Activated naive CD4-positive, alpha-beta T cell (primary cell): Measurements from ENCODE around the gene P2RY14.
A peak's percentile ranks its signal among the peaks of the same experiment; 100 is the strongest.
"Not testable (repeated sequence)": the region's sequence is repeated elsewhere in the genome, so short reads cannot be mapped to it uniquely, and the experiment has no call there.

Source experiments
- DNase-seq, 4 experiments: peaks; one replicate each; lab custom pipeline; 2025; lab: John Stamatoyannopoulos, UW

P2RY14 gene

DNA sequence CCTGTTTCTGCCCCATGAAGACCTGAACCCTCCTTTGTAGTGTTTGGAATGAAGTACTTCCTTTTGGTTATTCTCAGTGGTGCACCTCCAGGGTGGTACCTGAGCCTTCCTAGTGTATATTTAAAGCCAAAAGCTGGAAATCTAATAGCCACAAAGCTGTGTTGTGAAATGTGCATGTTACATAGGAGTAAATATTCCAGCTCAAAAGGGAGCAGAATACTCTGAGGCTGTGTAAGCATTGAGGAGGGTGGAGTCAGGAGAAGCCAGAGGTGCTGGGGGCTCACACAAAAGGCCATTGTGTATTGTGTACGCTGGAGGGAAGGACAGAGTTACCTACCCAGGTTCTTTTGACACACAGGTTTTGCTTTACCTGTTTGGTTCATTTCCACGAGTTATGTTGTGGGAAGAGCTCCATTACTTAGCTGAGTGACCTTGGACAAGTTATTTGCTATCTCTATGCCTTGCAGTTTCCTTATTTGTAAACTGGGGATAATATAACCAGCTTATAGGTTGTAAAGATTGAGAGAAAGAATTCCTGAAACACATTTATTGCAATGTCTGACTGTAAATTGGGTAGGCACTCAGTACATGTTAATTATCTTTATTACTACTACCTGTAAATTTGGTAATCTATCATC, 100.0 kb downstream of the P2RY14 start:
- DNase-seq: no peak

DNA sequence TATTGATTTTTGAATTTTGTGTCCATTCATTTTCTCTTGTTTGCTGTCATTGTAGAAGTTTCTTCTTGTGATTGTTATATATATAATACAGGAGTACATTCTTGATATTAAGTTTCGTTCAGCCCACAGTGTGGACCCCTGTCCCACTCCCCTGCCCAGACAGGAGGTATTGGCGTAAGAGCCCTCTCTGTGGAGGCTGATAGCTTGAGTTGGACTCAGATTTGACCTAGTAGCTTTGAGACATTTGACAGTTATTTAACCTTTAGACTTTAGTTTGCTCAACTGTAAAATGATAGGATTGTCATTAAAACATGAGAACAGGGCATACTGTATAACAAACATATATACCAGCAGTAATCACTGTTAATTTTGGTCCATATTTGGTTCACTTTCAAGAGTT, 102.4 kb downstream of the P2RY14 start:
- no peak for DNase-seq

DNA sequence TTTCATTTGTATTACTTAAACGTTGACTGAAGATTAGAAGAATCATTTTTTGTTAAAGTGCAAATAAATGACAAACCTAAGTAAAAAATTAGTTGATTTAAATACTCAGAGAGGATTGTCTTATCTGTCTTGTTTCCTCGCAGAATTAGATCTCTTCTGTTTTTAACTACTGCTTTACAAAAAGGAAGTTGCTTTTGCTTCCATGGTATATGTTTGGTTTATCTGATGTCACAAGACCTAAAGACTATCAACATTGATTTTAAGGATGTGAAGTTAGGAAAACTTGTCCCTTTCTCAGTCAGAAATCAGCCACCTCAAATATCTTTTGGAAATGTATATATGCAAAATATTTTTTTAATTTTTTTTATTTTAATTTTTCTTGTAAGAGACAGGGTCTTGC, 104.0 kb downstream of the P2RY14 start:
- DNase-seq: no peak

DNA sequence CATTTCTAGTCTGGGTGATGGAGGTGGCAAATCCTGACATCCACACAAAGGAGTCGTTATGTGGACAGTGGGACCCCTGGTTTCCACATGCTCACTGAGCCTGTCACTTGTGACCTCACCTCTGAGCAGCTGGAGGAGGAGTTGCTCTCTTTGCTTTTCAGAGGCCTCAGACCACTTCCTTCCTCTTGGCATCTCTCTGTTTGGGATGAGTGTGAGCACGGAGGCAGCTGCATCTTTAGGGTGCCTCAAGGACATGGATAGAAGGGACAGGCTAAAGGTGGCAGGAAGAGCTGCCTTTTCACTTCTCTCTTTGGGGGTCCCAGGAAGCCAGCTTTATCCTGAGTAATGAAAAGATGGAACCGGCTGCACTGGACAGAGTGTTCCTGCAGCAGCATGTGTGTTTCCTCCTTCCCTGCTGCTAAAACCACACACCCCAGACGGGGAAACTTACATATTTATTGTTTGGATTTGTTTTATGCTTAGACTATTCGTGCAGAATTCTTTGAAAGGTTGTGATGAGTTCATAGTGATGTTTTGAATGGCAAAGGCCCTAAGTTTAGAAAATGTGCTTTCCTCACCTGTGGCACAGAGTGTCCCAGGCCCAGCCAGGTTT, 107.1 kb downstream of the P2RY14 start:
- no peak for DNase-seq

DNA sequence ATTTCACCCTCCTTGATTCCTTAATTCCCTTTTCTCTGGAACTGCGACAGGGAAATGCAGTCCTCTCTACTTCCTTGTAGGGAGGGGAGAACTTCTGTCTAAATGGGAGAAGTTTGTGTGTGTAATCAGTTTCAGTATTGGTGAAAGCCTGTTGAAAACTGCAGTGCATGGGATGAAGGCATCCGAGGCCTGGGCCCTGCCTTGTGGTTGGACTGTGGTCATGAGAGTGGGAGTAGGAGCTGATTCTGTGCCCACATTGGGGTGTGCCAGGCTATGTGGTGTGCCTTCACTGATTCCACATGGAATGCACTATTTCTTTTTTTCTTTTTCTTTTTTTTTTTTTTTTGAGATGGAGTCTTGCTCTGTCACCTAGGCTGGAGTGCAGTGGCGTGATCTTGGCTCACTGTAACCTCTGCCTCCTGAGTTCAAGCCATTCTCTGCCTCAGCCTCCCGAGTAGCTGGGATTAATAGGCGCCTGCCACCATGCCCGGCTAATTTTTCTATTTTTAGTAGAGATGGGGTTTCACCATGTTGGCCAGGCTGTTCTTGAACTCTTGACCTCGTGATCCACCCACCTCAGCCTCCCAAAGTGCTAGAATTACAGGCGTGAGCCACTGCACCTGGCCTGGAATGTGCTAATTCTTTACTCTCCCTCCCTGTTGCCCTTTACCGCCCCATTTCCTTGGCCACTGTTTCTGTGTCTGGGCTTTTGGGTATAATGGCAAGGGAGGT, 108.2 kb downstream of the P2RY14 start:
- not testable (repeated sequence) for DNase-seq

DNA sequence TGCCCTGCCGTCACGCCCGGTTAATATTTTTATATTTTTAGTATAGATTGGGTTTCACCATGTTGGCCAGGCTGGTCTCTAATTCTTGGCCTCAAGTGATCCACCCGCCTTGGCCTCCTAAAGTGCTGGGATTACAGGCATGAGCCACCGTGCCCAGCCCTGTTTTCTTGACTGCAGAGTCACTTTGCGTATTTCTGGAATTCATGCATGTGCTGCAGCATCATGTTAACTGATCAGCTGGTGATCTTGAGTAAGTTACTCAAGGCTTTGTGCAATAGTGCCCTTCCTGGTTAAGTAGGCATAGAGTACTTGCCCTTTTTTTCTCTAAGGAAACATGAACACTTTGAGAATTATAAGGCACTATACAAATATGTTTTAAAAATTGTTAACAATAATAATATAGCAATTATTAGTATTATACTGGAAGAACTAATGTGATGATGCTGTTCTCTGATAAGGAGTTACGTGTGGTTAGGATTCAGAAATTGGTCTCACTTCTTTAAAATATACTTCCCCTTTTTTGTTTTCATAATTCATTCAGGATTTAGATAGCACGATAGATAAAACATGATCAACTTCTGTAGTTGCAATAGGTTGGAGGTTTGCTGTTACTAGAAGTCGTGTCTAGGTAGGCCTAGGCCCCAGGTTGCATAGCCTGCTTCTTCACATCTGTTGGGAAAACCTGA, 108.9 kb downstream of the P2RY14 start:
- DNase-seq: no peak

DNA sequence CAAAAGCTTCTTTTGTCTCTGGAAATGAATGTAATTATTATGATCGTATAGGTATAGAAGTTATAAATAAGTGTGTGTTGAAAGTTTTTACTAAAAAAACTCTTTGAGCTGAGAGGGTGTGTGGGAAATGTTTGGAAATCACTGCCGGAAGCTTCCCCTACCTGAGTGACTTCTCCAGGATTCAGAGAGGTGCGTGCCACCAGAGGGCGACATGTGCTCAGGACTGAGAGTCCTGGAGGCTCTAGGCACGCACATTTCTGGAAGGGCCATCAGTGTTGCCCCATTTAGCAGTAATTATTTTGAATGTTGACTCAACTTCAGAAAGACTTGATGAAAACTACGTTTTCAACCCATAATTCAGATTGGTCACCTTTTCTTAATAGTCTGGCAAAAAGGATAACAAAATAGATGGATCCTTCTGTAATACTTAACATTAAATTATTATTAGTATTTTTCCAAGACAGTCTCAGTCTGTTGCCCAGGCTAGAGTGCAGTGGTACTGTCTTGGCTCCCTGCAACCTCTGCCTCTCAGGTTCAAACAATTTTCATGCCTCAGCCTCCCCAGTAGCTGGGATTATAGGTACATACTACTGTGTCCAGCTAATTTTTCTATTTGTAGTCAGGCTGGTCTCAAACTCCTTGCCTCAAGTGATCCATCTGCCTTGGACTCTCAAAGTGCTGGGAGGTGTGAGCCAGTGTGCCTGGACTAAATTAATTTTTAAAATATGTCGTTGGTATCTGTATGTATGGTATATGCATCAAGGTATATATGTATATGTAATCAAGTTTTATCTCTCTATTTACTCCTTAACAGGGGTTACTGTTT, 109.9 kb downstream of the P2RY14 start:
- peak; percentile 25 to 78 (median 67) for DNase-seq

DNA sequence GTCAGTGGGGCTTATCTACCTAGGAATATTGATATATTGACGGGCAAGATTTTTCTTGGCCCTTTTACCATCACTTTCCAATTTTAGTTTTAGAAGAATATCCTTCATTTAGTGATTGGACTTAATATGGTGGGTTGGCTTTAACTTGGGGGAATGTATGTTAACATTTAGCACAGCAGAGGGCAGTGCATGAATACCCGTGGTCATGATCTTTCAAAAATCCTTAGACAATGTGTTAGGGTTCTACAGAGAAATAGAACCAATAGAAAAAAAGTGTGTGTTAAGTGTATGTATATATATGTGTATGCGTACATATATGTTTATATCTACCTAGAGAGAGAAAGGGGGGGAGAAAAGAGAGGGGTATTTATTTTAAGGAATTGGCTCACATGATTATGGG, 112.2 kb downstream of the P2RY14 start:
- no peak for DNase-seq

DNA sequence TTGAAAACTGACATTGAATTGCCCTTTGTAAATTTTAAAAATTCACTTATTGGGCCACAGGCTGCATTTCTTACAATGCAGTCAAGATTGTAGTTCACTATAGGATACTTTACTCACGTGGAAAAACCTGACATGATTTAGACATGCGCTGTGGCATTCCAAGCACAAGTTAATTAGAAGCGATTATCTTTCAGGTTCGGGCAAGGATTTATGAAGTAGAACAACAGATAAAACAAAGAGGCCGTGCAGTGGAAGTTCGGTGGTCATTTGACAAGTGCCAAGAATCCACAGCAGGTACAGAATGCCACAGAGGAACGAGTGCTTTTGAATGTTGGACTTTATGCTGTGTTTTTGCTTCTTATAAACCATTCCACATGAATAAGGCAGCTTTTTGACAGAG, 113.1 kb downstream of the P2RY14 start:
- no peak for DNase-seq
